Globus pallidus (tissue), 1 donor: Measurements from ENCODE around the gene RNU7-1.
A peak's percentile ranks its signal among the peaks of the same experiment; 100 is the strongest.
"Not testable (repeated sequence)": the region's sequence is repeated elsewhere in the genome, so short reads cannot be mapped to it uniquely, and the experiment has no call there.

Experiments used
- DNase-seq: peaks from one replicate; pipeline ENCODE4 v3.0.0-alpha.2; 2015; ENCODE audit warnings: low spot score

Gene RNU7-1

GRCh38 chr12:6943722-6944380 is at the start of gene RNU7-1, which contains the start of gene C12orf57:
RNU7-1 (plus strand) TSS chr12:6943816.
C12orf57 (plus strand) TSS chr12:6944022; CDS start chr12:6944122, 100 bp downstream.
- DNase-seq: peak; percentile 90

GRCh38 chr12:6894321-6894720 is 49.3 kb upstream of the RNU7-1 start:
- no peak for DNase-seq

- DNase-seq: no peak
Measured at GRCh38 chr12:6896846-6897435, 46.7 kb upstream of the RNU7-1 start.

GRCh38 chr12:6899427-6899826 is 44.2 kb upstream of the RNU7-1 start:
- DNase-seq: no peak

GRCh38 chr12:6899837-6900519 is 43.6 kb upstream of the RNU7-1 start:
- DNase-seq: peak; percentile 63

GRCh38 chr12:6902448-6902847 is 41.2 kb upstream of the RNU7-1 start:
- DNase-seq: no peak

- DNase-seq: no peak
Measured at GRCh38 chr12:6903722-6904121, 39.9 kb upstream of the RNU7-1 start.

GRCh38 chr12:6904280-6905276 is 39.0 kb upstream of the RNU7-1 start, which contains the start of gene LRRC23:
LRRC23 (plus strand) TSS chr12:6904822; CDS start chr12:6905634, 812 bp downstream.
- peak; percentile 96 for DNase-seq

GRCh38 chr12:6905414-6906040 is 38.1 kb upstream of the RNU7-1 start:
- no peak for DNase-seq

GRCh38 chr12:6908141-6908540 is 35.5 kb upstream of the RNU7-1 start:
- not testable (repeated sequence) for DNase-seq

- DNase-seq: no peak
Measured at GRCh38 chr12:6909421-6910145, 34.0 kb upstream of the RNU7-1 start.

- DNase-seq: no peak
Measured at GRCh38 chr12:6912164-6912935, 31.3 kb upstream of the RNU7-1 start.

- DNase-seq: peak; percentile 83
Measured at GRCh38 chr12:6914246-6914946, 29.2 kb upstream of the RNU7-1 start, which contains the start of gene ENO2. ENO2 (plus strand) TSS chr12:6914580; CDS start chr12:6915833, 1,253 bp downstream.

GRCh38 chr12:6914947-6915788 is 28.4 kb upstream of the RNU7-1 start:
- no peak for DNase-seq

GRCh38 chr12:6915789-6916285 is 27.8 kb upstream of the RNU7-1 start:
- DNase-seq: no peak

GRCh38 chr12:6916426-6917200 is 27.0 kb upstream of the RNU7-1 start:
- no peak for DNase-seq
